Superior temporal gyrus (tissue), 1 donor: Measurements from ENCODE around the gene PHYHD1.

Experiments used
- DNase-seq: peaks from one replicate; pipeline ENCODE4 v3.0.0-alpha.2; 2016; ENCODE audit errors: extremely low spot score

PHYHD1 gene

GRCh38 chr9:128969491-128969890, 48.7 kb downstream of the PHYHD1 start:
- DNase-seq = no peak

- no peak for DNase-seq
Observed at GRCh38 chr9:128972956-128973355, 52.2 kb downstream of the PHYHD1 start.

DNA sequence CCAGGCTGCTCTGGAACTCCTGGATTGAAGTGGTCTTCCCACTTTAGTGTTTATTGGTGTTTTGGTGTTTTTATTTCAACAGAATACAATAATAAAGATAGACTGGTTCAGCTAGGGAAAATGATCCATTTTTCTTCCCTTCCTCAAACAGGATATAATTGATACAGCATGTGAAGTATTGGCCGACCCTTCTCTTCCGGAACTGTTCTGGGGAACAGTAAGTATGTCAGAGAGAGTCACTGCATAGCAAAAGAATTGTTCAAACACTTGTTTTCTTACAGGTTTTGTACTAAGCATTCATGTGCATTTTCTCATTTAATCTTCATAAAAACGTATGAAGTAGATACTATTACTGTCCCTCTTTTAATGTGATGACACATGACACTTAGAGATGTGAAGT, 58.3 kb downstream of the PHYHD1 start:
- no peak for DNase-seq

- DNase-seq = no peak
Observed at GRCh38 chr9:128983536-128983935, 62.8 kb downstream of the PHYHD1 start.

GRCh38 chr9:128986671-128987070, 65.9 kb downstream of the PHYHD1 start:
- DNase-seq = no peak

DNA sequence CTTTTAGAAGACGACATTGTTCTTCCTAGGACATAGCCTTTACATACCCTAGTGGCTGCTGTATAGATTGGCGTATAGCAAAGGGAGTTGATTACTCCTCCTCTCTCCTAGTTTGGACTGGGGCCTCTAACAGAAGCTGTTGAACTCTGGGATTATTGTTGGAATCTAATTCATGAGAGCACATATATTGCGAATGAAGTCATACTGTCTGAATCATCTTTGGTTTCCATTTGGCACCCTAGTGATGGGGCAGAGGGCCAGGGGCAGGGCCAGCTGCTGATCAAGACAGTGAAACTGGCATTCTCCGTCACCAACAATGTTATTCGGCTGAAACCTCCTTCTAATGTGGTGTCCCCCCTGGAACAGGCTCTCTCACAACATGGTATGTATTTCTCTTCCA, 67.0 kb downstream of the PHYHD1 start:
- peak; percentile 56 for DNase-seq
